GM19193 (cell line): ENCODE measurements around the gene SCG3.

Experiments used
- POLR2A ChIP-seq: IDR thresholded peaks from 4 replicates; pipeline ENCODE4 v1.6.1; 2011; ENCODE audit not compliant: insufficient read depth, insufficient read length; ENCODE audit errors: extremely low read depth

The SCG3 gene

GRCh38 chr15:51765751-51766150 lies 84.4 kb downstream of the SCG3 start:
- TF ChIP-seq POLR2A, result no peak

GRCh38 chr15:51766341-51766740 lies 85.0 kb downstream of the SCG3 start:
- TF ChIP-seq POLR2A, result no peak

GRCh38 chr15:51768018-51768417 lies 86.7 kb downstream of the SCG3 start:
- no peak for TF ChIP-seq POLR2A
